22Rv1 (cell line): Measurements from ENCODE around the gene PLEK.
"Not testable (repeated sequence)": the region's sequence is repeated elsewhere in the genome, so short reads cannot be mapped to it uniquely, and the experiment has no call there.

Source experiments
- H3K27ac ChIP-seq: fragments of 450-650 bp; 2 replicates; pipeline ENCODE4 v1.5.1; 2017
- ZFX ChIP-seq: fragments of 450-650 bp; IDR thresholded peaks from 2 replicates; pipeline ENCODE4 v1.6.1; 2017; ENCODE audit warnings: antibody characterized with exemption, borderline replicate concordance
- TF ChIP-seq, protein P1 (sequence below): fragments of 450-650 bp; IDR thresholded peaks from 2 replicates; pipeline ENCODE4 v1.5.1; 2017; ENCODE audit warnings: mild to moderate bottlenecking

Gene PLEK

GRCh38 chr2:68375582-68375981 lies 10.5 kb downstream of the PLEK start:
- no peak for TF ChIP-seq ZFX
- TF ChIP-seq, protein P1, sequence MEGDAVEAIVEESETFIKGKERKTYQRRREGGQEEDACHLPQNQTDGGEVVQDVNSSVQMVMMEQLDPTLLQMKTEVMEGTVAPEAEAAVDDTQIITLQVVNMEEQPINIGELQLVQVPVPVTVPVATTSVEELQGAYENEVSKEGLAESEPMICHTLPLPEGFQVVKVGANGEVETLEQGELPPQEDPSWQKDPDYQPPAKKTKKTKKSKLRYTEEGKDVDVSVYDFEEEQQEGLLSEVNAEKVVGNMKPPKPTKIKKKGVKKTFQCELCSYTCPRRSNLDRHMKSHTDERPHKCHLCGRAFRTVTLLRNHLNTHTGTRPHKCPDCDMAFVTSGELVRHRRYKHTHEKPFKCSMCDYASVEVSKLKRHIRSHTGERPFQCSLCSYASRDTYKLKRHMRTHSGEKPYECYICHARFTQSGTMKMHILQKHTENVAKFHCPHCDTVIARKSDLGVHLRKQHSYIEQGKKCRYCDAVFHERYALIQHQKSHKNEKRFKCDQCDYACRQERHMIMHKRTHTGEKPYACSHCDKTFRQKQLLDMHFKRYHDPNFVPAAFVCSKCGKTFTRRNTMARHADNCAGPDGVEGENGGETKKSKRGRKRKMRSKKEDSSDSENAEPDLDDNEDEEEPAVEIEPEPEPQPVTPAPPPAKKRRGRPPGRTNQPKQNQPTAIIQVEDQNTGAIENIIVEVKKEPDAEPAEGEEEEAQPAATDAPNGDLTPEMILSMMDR, result no peak
- H3K27ac ChIP-seq, result no peak overlapping the region

DNA sequence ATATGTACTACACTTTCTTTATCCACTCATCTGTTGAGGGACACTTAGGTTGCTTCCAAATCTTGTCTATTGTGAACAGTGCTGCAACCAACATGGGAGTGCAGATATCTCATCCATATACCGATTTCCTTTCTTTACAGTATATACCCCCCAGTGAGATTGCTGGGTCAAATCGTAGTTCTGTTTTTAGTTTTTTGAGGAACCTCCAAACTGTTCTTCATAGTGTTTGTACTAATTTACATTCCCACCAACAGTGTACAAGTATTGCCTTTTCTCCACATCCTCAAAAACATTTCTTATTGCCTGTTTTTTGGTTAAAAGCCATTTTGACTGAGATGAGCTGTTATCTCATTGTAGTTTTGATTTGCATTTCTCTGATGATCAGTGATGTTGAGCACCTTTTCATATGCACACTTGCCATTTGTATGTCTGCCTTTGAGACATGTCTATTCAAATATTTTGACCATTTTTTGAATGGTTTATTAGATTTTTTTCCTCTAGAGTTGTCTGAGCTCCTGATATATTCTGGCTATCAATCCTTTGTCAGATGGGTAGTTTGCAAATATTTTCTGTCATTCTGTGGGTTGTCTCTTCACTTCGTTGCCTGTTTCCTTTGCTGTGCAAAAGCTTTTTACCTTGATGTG lies 12.2 kb downstream of the PLEK start:
- TF ChIP-seq, protein P1, result no peak
- no peak for TF ChIP-seq ZFX
- H3K27ac ChIP-seq, result no peak overlapping the region

GRCh38 chr2:68378779-68379178 lies 13.7 kb downstream of the PLEK start:
- H3K27ac ChIP-seq, result not testable (repeated sequence)

DNA sequence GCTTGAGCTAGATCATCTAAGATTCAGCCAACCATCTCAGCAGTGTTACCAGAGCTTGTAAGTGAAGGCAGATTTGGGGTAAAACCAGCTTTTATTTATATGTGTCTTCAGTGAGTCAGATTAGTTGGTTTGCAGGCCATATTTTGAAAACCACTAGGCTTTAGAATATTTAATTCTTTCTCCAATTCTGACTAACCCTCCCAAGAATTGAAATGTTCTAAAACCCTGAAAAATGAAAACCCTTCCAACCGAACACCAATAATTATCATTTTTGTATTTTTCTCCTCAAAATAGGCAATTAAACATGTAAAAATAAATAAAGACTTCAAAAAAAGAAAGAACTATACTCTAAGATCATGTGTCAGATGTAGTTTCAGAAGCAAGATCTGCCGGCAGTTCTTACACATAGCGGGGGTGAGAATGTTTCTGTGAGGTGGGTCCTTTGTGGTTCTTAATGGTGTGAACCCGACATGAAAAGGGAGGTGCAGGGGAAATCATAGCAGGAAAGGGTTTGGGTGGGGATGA lies 14.2 kb downstream of the PLEK start:
- H3K27ac ChIP-seq, result no peak overlapping the region
- TF ChIP-seq, protein P1, result no peak
- TF ChIP-seq ZFX, result no peak

DNA sequence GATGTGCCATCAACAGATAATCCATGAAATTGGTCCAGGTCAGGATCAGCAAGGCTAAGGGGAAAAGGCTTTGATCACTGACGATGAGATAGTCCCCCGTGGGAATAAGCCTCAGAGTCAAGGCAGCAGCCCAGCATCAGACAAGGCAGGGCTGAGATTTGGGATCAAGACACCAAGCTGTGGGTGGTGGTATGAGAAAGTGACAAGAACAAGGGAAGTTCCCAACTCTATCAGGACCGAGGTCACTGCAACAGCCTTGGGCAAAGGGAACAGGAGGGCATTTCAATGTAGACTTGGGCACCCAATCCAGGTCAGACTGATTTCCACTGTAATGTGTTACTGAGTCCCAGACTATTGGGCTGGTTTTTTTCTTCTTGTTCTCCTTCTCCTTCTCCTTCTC lies 18.7 kb downstream of the PLEK start:
- no peak overlapping the region for H3K27ac ChIP-seq

GRCh38 chr2:68384485-68385107 lies 19.5 kb downstream of the PLEK start:
- TF ChIP-seq, protein P1, result no peak
- TF ChIP-seq ZFX, result no peak
- H3K27ac ChIP-seq, result no peak overlapping the region

More for the DNA sequence above, 18.7 kb downstream of the PLEK start:
- no peak for TF ChIP-seq ZFX
- TF ChIP-seq, protein P1, result no peak

DNA sequence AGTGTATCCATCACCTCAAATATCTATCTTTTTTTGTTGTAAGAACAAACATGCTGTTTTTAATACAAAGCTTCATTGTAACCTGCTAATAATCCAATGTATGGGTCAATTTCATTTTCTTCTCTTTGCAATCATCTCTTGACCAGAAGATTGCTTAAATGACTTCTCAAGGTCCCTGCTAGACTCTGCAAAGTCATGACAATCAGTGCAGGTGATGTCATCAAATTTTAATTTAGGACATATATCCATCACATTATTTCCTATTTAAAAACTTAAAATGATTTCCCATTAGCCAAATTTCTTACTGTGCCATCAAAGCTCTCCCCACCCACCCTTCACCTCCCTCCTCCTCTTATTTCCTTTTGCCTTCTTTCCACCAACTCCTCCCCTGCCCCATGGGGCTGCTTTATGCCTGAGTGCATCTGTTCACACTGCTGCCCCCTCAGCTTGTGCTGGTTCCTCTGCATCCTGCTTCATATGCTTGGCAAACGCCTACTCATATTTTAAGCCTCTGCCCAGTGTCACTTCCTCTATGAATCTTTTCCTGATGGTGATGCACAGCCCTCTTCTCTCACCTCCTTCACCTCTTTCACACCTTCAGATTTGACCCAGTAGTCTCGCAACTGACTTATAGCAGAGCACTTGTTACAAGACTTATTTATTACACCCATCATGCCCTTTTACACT lies 20.3 kb downstream of the PLEK start:
- TF ChIP-seq, protein P1, result no peak
- no peak for TF ChIP-seq ZFX
- no peak overlapping the region for H3K27ac ChIP-seq
